Activated CD4-positive, alpha-beta T cell treated with anti-CD3 and anti-CD28 coated beads, Interleukin-10, Interleukin-2, amounts not matched to agents 100 ng/mL and 50 ng/mL, durations not matched to agents 16 hours and 8 hours (primary cell): Measurements from ENCODE around the gene INSRR.

Experiments used
- DNase-seq: peaks from one replicate; pipeline ENCODE4 v3.0.0-alpha.2; 2020

The INSRR gene

DNA sequence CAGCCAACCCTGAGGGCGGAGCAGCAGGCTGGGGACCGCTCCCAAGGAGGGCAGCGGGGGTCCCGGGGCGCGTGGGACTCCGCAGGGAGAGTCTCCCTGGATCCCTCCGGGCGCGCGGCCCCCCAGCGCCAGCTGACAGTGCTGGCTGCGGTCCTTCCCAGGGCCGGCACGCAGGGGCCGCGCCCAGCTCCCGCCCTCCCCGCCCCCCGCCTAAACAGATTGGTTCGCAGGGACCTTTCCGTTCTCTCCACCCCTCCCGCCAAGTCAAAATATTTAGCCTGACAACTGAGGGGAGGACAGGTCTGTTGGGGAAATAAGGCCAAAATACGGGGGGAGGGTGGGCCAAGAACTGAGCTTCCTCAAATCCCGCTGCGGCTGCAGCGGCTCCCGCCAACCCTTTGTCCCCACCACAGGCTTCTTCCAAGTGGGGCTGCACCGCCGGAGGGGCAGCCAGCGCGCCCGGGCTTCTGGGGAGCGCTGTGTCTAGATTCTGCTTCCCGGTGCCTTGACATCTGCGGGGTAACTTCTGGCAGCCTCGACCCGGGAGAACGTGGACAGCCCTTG lies at the start of gene INSRR:
Gene INSRR (minus strand): TSS at position 159 of the 564 bp plus-strand sequence. CDS start 496 bp downstream, outside the sequence.
- no peak for DNase-seq

DNA sequence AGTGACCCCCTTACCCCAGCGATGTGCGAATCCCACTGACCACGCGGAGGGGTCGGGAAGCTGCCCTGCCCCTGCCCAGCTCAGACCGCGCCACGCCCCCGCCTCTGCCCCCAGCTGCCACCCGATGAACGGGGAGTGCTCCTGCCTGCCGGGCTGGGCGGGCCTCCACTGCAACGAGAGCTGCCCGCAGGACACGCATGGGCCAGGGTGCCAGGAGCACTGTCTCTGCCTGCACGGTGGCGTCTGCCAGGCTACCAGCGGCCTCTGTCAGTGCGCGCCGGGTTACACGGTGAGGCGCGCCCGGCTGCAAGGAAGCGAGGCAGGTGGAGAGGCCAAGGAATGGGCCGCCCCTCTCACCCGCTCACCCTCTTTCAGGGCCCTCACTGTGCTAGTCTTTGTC lies 49.6 kb upstream of the INSRR start:
- no peak for DNase-seq

DNA sequence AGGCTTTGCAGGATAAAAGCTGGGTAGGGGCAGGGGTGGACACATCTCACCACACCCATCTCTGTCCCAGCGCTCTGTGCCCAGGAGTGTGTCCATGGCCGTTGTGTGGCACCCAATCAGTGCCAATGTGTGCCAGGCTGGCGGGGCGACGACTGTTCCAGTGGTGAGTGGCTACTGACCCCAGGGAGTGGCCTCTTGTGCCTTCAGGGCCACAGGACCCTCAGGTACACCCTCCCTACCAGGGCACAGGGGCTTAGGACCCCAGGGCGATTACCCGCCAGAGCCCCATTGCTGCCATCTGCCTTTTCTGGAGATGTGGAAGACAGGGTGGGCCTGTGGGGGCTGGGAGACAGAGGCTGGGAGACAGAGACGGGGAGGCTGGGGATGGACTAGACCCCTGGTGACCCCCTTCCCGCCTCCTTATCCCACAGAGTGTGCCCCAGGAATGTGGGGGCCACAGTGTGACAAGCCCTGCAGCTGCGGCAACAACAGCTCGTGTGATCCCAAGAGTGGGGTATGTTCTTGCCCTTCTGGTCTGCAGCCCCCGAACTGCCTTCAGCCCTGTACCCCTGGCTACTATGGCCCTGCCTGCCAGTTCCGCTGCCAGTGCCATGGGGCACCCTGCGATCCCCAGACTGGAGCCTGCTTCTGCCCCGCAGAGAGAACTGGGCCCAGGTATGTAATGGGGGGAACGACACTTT lies 47.4 kb upstream of the INSRR start:
- no peak for DNase-seq

DNA sequence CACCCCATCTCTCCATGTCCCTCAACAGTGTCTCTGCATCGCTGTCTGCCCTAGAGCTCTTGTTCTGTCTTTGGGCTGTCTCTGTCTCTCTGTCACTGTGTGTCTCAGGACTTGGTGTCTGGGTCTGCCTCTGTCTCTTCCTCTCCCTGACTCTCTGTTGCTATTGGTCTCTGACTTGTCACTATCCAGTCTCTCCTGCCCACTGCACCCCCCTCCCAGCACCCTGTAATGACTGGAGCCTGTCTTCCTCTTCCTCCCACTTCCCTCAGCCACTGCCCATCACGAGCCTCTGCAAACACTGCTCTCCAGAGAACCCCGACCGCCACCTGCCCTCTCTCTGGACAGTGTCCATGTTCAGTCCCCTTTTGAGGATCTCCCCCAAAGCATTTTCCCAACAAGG lies 46.7 kb upstream of the INSRR start:
- DNase-seq: no peak

DNA sequence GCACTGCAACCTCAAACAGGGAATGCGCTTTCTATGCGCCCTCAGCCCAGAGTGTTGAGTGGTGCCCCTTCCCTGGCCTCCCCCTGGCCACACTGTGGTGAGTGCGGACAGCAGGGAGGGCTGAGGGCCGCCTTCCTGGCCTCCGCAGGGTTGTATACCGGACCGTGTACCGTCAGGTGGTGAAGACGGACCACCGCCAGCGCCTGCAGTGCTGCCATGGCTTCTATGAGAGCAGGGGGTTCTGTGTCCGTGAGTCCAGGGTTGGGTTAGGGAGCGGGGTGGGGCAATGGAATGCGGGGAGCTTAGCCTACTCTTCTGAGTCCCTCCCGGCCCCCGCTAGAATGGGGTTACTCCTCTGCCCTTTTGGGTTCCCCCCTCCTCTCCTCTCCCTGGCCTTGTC lies 46.3 kb upstream of the INSRR start:
- no peak for DNase-seq

DNA sequence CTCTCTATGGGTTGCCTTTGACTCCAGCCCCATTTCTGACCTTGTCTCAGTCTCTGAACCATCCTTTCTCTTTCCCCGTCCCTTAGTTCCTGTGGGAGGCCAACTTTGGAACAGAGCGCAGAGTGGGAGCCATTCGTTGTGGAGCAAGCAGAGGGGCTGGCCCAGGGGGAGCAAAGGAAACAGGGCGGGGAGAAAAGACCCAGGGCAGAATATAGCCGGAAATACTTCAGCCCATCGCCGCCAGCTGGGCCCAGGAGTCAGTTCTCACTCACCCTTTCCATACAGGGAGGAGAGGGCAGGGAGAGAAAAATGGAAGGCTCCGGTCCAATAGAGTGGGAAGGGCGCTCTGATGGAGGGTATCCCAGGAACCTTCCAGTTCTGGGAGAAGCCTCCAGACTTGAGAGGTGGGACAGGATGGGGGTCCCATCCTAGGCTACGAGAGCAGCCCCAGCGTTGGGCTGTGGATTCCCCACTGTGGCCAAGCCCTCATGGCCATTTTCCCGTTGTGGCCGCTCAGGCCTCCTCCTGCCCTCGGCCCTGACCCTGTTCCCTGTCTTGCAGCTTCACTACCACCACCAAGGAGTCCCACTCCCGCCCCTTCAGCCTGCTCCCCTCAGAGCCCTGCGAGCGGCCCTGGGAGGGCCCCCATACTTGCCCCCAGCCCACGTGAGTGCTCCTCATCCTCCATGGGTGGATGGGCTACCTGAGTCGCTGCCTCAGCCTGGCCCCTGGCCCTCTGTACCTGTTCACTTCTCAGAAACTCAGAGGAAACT lies 45.5 kb upstream of the INSRR start:
- no peak for DNase-seq

DNA sequence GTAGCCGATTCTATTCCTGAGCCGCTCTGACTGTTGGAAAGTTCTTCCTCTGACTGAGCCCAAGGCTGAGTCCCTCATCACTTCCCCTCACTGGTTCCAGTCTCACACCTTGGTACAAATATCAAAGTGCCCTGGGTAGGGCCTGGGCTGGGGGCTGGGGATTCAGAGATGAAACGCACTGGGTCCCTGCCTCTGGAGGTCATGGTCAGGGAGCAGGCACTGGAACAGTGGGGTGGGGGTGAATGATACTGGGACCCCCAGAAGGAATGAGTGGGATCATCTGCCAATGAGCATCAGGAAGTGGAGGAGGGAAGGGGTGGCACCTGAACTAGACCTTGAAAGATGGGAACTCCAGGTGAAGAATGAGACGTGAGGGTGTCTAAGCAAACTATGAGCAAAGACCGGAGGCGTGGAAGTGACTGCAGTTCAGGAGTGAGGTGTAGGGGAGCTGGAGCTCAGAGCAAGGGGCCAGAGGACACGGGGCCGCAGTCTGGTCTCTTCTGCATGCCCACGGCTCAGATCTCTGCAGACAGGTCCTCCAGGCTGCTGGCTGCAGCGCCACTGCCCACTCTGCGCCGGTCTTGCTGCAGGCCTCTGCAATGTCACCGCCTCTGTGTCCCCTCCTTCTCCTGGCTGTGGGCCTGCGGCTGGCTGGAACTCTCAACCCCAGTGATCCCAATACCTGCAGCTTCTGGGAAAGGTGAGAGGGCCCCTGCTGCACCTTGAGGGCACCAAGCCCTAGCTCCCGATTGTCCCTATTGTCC lies 44.6 kb upstream of the INSRR start:
- DNase-seq: no peak

DNA sequence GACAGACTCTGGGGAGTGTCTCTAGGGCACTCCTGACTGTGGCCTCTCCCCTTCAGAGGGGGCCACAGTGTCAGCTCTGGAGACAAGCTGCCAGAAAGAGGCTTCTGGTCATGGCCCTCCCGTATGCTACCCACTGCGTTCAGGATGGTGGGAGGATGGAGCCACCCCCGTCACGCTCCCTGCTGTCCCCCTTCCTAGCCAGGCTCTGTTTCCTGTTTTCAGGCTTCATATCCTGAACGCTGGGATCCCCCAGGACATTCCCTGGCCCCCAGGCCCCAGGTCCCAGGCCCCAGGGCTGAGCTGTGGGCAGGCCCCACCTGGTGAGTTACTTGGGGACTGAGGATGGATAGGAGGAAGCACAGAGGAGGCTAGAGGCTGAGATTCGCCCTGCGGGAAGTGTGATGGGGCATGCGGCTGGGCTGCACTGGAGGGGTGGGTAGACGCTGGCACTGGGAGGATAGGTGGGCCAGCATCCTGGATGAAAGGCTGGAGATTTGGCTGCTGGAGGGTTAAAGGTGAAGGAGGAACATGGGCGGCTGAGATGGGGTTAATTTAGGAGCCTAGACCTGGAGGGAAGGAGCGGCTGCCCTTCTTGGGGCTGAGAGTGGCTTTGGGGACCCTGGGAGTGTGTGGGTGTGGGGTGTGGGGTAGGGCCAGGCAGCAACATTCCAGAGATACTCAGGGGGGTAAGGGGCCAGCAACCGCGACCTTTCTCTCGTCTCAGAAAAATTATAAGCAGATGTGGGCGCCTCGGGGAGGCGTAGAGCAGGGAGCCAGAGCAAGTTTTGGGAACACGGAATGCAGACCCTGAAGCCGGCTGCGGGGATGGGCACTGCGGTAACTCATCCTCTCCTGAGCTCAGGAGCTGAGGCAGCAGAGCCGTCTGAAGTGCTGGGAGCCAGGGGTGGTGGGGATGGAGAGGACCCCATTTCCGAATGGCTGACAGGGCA lies 43.3 kb upstream of the INSRR start:
- DNase-seq: no peak

DNA sequence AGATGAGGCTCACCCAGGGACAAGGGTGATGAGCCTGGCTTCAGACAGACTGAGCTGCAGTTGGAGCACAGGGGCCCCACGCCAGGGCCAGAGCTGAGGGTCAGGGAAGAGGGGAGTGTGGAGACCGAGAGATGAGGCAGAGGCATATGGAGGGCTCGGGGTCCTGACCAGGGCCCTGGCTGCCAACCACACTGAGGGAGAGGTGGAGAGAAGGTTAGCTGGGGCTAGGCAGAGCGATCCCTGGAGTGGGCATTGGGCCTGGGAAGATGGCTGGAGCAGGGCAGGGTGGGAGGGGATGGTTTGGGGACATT lies 42.6 kb upstream of the INSRR start:
- no peak for DNase-seq

DNA sequence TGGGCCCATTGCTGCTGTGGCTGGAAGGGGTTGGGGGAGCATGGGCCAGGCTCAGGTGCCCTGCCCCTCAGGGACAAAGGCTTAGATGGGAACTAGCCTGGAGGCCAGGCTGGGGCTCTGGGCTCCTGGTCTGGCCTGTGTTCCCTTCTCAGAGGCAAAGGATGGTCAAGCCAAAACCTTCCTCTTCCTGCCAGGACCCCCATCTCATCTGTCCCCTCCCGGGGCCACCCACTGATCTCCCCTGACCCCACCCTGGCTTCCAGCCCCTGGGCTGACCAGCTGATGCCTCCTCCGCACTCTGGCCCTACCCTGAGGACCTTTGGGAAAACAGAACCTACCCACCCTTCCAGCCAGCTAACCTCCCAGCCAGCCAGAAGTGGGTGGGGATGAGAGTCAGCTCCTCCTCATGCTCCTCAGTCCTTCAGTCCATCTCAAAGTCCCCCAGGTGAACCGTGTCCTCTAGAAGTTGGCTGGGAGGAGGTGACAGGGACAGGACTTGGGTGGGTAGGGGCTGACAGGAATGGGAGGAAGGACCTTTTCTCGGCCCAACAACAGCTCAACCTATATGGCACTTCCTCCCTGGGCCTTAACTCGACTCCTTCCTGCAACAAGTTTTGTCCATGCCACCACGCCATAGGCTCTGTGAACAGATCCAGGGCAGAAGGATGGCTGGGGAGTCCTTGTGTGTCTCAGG lies 42.1 kb upstream of the INSRR start:
- DNase-seq: no peak

DNA sequence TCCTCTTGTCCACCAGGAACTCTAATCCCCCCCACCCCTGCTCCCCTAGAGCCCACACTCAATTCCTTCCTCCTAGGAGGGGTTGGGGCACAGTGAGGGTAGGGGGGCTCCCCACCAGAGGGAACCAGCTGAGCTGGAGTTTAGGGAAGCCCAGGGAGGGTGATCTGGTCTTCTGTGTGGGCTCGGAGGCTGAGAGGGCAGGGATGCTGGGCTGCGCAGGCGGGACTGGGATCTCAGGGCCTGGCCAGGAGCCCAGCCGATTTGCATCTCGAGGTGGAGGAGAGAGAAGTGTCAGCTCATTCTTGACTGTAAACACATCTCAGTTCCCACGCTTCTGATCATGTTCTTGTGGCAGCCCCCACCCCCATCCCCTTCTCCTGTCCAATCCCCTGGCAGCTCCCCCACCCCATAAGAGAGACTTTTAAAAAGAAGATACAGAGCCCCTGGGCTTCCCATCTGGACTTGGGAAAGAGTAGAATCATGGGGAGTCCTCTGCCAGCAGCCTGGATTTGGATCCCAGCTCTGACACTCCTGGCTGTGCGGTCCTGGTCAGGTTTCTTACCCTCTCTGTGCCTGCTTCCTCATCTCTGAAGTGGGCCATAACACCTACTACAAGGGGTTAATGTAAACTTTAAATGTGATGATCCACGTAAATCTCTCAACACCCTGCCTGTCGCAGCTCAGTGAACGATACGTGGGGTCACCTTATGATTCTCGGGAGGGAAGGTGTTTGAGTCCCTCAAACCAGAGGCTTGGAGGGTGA lies 41.2 kb upstream of the INSRR start:
- no peak for DNase-seq

DNA sequence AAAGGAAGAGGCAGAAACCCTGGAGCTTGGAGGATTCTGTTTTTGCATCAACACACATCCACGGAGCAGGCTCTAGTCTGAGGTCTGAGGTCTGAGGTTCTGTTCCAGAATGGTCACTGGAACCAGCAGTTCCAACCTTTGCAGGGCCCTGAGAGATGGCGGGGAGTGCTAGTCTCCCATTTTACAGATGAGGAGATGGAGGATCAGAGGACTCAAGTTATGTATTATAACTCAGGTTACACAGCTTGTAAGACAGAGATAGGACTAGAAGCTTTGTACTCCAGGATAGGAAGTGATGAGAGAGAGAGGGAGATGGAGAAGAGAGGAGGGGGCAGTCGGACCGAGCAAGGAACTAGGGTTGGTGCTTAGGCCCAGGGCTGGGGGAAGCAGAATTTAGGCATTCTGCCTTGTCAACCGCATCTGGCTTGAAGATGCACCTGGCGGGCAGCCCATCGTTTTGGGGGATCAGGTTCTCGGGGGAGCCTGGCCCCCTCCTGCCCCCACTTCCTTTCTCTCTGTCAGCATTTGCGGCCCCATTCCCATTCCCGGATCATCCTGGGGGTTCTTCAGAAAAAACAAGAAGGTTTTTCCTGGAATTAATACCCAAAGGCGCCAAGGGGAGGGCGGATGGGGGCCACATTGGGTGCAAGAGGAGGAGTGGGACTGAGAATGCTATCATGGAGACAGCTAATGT lies 40.2 kb upstream of the INSRR start:
- no peak for DNase-seq

DNA sequence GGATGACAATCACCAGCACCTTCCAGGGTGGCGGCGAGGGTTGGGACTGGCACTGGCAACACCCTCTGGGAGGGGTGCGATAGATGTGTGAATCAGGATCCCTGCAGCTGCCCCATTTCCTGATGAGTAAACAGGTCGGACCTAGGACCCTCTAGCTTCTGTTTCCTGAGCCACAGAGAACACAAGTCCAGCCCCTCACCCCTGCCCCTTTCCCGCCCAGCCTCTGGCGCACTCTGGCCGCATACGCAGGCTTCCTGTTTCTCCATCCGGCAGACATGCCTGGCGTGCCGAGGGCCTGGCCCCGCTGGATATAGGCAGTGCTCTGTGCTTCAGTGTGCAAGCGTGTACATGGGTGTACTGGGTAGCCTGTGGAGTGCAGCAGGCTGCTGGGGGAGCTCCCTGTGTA lies 39.2 kb upstream of the INSRR start:
- DNase-seq: no peak

DNA sequence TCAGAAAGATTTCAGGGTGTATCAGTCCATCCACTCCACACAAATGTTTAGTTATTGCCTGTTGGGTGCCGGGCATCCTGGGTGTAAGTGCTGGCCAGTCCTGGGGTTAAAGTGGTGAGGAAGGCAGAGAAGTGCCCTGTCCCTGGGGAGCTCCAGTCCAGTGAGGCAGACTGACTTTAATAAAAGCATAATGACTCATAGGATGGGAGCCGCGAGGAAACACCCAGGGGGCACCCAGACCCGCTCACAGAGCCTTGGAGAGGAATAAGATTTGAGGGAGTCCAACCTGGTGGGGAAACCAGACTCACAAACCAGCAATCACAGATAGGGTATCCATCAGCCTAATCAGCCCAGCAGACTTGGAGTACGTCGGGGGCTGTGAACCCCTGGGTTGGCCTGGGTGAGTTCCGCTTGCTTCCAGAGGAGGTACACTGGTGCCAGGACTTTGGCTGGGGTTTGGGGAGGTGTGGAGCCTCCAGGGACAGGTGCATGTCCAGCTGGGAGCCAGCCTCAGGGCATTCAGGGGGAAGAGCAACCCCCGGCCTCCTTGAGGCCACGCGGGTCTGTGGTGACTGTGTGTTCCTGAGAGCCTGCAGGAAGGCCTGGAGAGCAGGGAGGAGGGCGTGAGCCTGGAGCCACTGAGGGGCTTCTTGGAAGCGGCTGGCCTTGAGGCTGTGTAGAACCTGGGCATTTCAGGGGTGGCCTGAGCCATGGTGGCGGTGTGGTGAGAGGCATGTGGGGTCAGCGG lies 38.3 kb upstream of the INSRR start:
- DNase-seq: no peak

DNA sequence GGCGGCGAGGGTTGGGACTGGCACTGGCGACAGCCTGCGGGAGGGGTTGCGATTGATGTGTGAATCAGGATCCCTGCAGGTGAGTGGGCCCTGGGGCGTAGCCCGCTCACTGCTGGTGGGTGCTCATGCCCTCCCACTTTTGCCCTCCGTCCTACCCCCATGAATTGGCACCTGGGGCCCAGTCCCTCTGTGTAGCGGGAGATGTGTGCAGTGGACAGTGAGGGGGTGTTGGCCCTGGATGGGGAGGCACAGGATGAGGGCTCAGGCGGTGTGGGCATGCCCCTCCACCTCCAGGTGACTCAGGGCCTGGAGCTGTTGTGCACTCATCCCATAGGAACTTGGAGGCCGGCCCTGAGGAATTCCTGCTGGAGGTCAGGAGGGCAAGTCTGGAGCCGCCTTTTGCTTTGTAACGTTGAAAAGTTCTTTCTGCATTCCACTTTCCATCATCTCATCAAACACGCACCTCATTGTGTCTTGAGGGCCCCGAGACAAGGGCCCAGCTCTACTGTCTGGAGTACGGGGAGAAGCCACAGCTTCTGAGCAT lies 37.6 kb upstream of the INSRR start:
- DNase-seq: no peak

DNA sequence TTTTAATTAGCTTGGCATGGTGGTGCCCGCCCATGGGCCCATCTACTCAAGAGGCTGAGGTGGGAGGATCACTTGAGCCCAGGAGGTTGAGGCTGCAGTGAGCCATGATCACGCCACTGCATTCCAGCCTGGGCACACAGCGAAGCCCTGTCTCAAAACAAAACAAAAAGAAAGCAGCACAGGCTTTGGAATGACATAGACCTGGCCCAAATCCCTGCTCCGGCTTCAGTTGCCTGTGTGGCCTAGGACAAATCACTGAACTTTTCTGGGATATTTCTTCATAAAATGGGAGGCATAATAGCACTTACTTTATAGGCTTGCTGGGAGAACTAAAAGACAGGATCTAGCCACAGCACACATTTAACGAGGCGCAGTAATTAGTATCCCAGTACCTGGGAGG lies 37.0 kb upstream of the INSRR start:
- DNase-seq: no peak

DNA sequence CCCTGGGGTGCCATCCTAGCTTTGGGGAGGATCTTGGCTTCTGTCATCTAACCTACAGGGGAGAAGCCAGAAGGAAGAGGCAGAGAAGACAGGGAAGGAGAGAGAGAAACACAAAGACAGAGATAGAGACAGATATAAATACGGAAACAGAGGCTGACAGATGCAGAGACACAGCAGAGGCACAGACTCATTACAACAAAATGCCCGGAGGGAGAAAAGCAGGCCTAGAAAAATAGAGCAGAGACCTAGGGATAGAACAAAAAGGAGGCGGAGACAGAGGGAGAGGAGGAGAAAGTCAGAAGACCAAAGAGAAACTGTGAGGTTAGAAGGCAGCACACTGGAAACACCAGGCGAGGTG lies 36.5 kb upstream of the INSRR start:
- no peak for DNase-seq

DNA sequence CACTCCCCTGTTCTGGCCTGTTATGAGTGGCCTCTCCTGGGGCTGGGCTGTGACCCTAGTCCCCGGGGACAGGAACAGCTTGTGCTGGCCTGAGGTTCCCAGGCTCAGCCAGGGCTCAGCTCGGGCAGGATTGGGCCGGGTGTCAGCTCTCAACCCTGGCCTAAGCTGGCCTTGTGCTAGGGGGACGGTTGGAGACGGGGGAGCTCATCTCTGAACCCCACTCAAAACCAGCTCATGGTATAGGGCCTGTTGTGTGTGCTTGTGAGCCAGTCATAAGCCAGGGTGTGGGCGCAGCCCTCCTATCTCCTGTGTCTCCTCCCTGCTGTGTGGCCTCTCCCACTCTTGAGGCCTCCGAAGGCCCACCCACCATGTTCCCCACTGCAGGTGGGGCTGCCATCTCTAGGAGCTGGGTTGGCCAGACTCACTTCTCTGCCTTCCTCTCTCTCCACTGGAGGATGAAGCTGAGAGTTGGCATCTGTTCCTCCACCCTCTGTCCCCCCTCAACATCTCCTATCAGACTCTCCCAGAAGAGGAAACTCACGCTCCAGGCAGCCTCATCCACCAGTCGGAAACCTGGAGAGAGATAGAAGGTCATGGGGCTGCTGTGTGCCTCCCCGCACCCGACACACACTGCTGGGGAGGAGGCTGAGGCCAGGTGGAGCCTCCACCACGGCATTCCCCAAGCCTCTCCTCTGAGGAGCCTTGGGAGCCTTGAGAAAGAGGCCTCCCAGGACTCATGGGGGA lies 36.0 kb upstream of the INSRR start:
- DNase-seq: no peak

DNA sequence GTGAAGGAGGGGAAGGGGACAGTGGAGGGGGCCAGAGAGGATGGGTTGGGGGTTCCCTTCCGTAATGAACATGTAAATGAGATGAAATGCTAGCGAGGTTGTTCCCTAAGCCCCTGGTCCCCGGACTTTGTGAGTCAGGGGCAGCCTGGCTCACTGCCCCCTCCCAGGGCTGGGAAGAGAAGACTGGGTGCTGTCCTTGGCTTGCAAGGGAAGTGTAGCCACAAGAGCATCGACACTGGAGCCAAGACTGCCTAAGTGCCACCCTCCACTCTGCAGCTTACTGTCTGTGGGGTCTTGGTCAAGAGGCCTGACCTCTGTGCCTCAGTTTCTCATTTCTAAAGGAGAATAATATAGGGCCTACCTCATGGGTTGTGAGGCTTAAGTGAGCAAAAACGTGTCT lies 35.1 kb upstream of the INSRR start:
- DNase-seq: no peak
